Measurements from ENCODE around the gene PSME3IP1. TPM values are rescaled to one million over a fixed set of nuclear protein-coding genes. Genes with fewer than 3 reads are reported as not detected.

Gene PSME3IP1
- total RNA-seq (100 to 1,000 TPM in 1 of 2 donors, 10 to 100 TPM in 1; 96.4 to 122 TPM), polyA plus RNA-seq (ENCODE audit: insufficient read depth, low read depth, low replicate concordance) (224 TPM)
- long read RNA-seq, donor 1, transcript FAM192A-218 (7 exons, 1,086 nt) = minor isoform, 8 of 27 reads
- long read RNA-seq, donor 1, transcript FAM192A-201 (7 exons, 2,848 nt) = major isoform, 19 of 27 reads
- long read RNA-seq, donor 1, partial matches to known transcripts = 0 of 27 reads
- long read RNA-seq, donor 1, other reads (novel, unspliced or antisense) = 0 of 27 reads
- long read RNA-seq, donor 2, transcript FAM192A-201 (7 exons, 2,848 nt) = major isoform, 6 of 8 reads
- long read RNA-seq, donor 2, partial matches to known transcripts = 0 of 8 reads
- long read RNA-seq, donor 2, other reads (novel, unspliced or antisense) = 0 of 8 reads

GRCh38 chr16:57185945-57186871 lies at the start of gene PSME3IP1, which contains the start of gene RSPRY1:
PSME3IP1 (minus strand) TSS chr16:57186039; CDS start chr16:57173854, 12,185 bp downstream.
RSPRY1 (plus strand) TSS chr16:57186329; CDS start chr16:57204659, 18,330 bp downstream.
- Histone ChIP-seq H3K36me3 (ENCODE audit: low read depth, missing control alignments) (no peaks in the 10 kb centered on the region), H3K4me1 (peaks cover 23% of the 10 kb centered on the region), H3K9me3 (no peaks in the 10 kb centered on the region), H3K4me3 (peak within 1 kb of the TSS; percentile 74 to 97), H3K27me3 (no peaks in the 10 kb centered on the region), H3K27ac (peak within 1 kb of the TSS; percentile 88 to 93)
- WGBS, 2 donors = 0% methylated on average over 46 to 62 of the region's 64 CpGs
- no peak for TF ChIP-seq CTCF (IDR thresholded peaks at IDR 0.05)
- peak; percentile 61 for TF ChIP-seq POLR2A (IDR thresholded peaks at IDR 0.05)
- DNase-seq = peak; percentile 99
- intact Hi-C loops (cut with DNase I; ENCODE audit: low total_unique reads) = no loop called here

- H3K4me3 ChIP-seq = no peak overlapping the region
- no peak for TF ChIP-seq CTCF (IDR thresholded peaks at IDR 0.05)
- no peak for TF ChIP-seq POLR2A (IDR thresholded peaks at IDR 0.05)
- H3K27me3 ChIP-seq = no peaks in the 10 kb centered on the region
- peaks cover 4% of the 10 kb centered on the region for H3K36me3 ChIP-seq (ENCODE audit: low read depth, missing control alignments)
- no peak overlapping the region for H3K27ac ChIP-seq
- WGBS, 2 donors = 85 to 88% methylated on average over 8 of the region's 8 CpGs
- intact Hi-C loops (cut with DNase I; ENCODE audit: low total_unique reads) = no loop called here
- DNase-seq = no peak
- no peaks in the 10 kb centered on the region for H3K9me3 ChIP-seq
- no peaks in the 10 kb centered on the region for H3K4me1 ChIP-seq
Observed at GRCh38 chr16:57235128-57236021, 49.5 kb upstream of the PSME3IP1 start.

GRCh38 chr16:57234707-57235092 lies 48.9 kb upstream of the PSME3IP1 start:
- DNase-seq = no peak
- Histone ChIP-seq H3K4me1 (no peaks in the 10 kb centered on the region), H3K9me3 (no peaks in the 10 kb centered on the region), H3K4me3 (no peak overlapping the region), H3K36me3 (ENCODE audit: low read depth, missing control alignments) (peaks cover 4% of the 10 kb centered on the region), H3K27me3 (no peaks in the 10 kb centered on the region), H3K27ac (no peak overlapping the region)
- TF ChIP-seq POLR2A (IDR thresholded peaks at IDR 0.05) = no peak
- no peak for TF ChIP-seq CTCF (IDR thresholded peaks at IDR 0.05)
- intact Hi-C loops (cut with DNase I; ENCODE audit: low total_unique reads) = no loop called here

GRCh38 chr16:57233944-57234706 lies 48.3 kb upstream of the PSME3IP1 start:
- intact Hi-C loops (cut with DNase I; ENCODE audit: low total_unique reads) = no loop called here
- Histone ChIP-seq H3K27me3 (no peaks in the 10 kb centered on the region), H3K9me3 (no peaks in the 10 kb centered on the region), H3K36me3 (ENCODE audit: low read depth, missing control alignments) (peaks cover 4% of the 10 kb centered on the region), H3K27ac (no peak overlapping the region), H3K4me3 (no peak overlapping the region), H3K4me1 (no peaks in the 10 kb centered on the region)
- DNase-seq = no peak
- no peak for TF ChIP-seq POLR2A (IDR thresholded peaks at IDR 0.05)
- TF ChIP-seq CTCF (IDR thresholded peaks at IDR 0.05) = no peak
- 71 to 76% methylated on average over 9 of the region's 9 CpGs for WGBS, 2 donors
